OCI-LY1 (cell line): ENCODE results near the gene HINT2.

Experiments
- H2AFZ ChIP-seq: fragments of 200-600 bp; sonication (generic), shearing (Covaris generic); 2 replicates; pipeline ENCODE4 v1.6.0; 2014; ENCODE audit warnings: antibody characterized with exemption, mild to moderate bottlenecking, low read length
- H3F3A ChIP-seq: fragments of 200-600 bp; sonication (generic), shearing (Covaris generic); 2 replicates; pipeline ENCODE4 v1.6.0; 2014; ENCODE audit warnings: mild to moderate bottlenecking, antibody characterized with exemption, low read length, moderate library complexity; ENCODE audit not compliant: insufficient read depth
- H3K27ac ChIP-seq: fragments of 200-600 bp; sonication (generic); 2 replicates; pipeline ENCODE4 v1.5.1; 2014; ENCODE audit warnings: low read length, mixed run types, mild to moderate bottlenecking, low read depth; ENCODE audit not compliant: poor library complexity, severe bottlenecking
- H3K27me3 ChIP-seq: fragments of 200-600 bp; sonication (generic); 2 replicates; pipeline ENCODE4 v1.6.0; 2014; ENCODE audit warnings: antibody characterized with exemption, mild to moderate bottlenecking, low read length, moderate library complexity; ENCODE audit not compliant: insufficient read depth
- H3K36me3 ChIP-seq: fragments of 200-600 bp; sonication (generic); 2 replicates; pipeline ENCODE4 v1.6.1; 2014; ENCODE audit warnings: mild to moderate bottlenecking, antibody characterized with exemption, low read length, moderate library complexity, mixed read lengths; ENCODE audit not compliant: insufficient read depth
- H3K4me1 ChIP-seq: fragments of 200-600 bp; sonication (generic); 2 replicates; pipeline ENCODE4 v1.5.1; 2014; ENCODE audit warnings: mild to moderate bottlenecking, low read length, moderate library complexity; ENCODE audit not compliant: insufficient read depth, severe bottlenecking
- H3K4me2 ChIP-seq: fragments of 200-600 bp; sonication (generic), shearing (Covaris generic); 2 replicates; pipeline ENCODE4 v1.6.1; 2014; ENCODE audit warnings: low read length
- H3K4me3 ChIP-seq: fragments of 200-600 bp; sonication (generic); 2 replicates; pipeline ENCODE4 v1.5.1; 2014; ENCODE audit warnings: low read length, low read depth, mild to moderate bottlenecking, mixed read lengths; ENCODE audit not compliant: poor library complexity, severe bottlenecking
- H3K79me2 ChIP-seq: fragments of 200-600 bp; shearing (Covaris generic); 2 replicates; pipeline ENCODE4 v1.6.1; 2016; ENCODE audit warnings: mixed run types, low read length, mixed read lengths; ENCODE audit not compliant: insufficient read depth
- H3K9ac ChIP-seq: fragments of 200-600 bp; sonication (generic), shearing (Covaris generic); 2 replicates; pipeline ENCODE4 v1.6.1; 2014; ENCODE audit warnings: mild to moderate bottlenecking, low read length, mixed read lengths
- H3K9me2 ChIP-seq: fragments of 200-600 bp; sonication (generic), shearing (Covaris generic); 2 replicates; pipeline ENCODE4 v1.6.1; 2014; ENCODE audit warnings: low read depth, mild to moderate bottlenecking, low read length, mixed read lengths
- H3K9me3 ChIP-seq: fragments of 200-600 bp; shearing (Covaris generic); 2 replicates; pipeline ENCODE4 v1.6.1; 2014; ENCODE audit warnings: low read length, mixed read lengths
- H4K20me1 ChIP-seq: fragments of 200-600 bp; sonication (generic), shearing (Covaris generic); 2 replicates; pipeline ENCODE4 v1.6.0; 2016; ENCODE audit warnings: mild to moderate bottlenecking, low read length; ENCODE audit not compliant: insufficient read depth
- EZH2 ChIP-seq: fragments of 200-600 bp; sonication (generic), shearing (Covaris generic); IDR thresholded peaks from 2 replicates; pipeline ENCODE4 v1.8.0; 2017; ENCODE audit warnings: borderline replicate concordance, mixed run types, mild to moderate bottlenecking, antibody characterized with exemption, low read length, moderate library complexity, mixed read lengths
- TF ChIP-seq, protein P1 (sequence below): fragments of 200-600 bp; sonication (generic), shearing (Covaris generic); IDR thresholded peaks from 2 replicates; pipeline ENCODE4 v1.5.1; 2017; ENCODE audit warnings: mild to moderate bottlenecking, antibody characterized with exemption, low read length, moderate library complexity, mixed read lengths

Gene HINT2

GRCh38 chr9:35797311-35798109 lies 17.3 kb downstream of the HINT2 start:
- no peaks in the 10 kb centered on the region for H3K27me3 ChIP-seq
- H3F3A ChIP-seq, result no peaks in the 10 kb centered on the region
- no peak overlapping the region for H3K4me3 ChIP-seq
- H3K36me3 ChIP-seq, result peaks cover 6% of the 10 kb centered on the region; the same call in 1 of the 2 replicates
- H3K9me2 ChIP-seq, result no peaks in the 10 kb centered on the region
- no peaks in the 10 kb centered on the region for H3K4me1 ChIP-seq
- no peaks in the 10 kb centered on the region for H4K20me1 ChIP-seq
- no peaks in the 10 kb centered on the region for H3K79me2 ChIP-seq
- H3K9ac ChIP-seq, result no peak overlapping the region
- TF ChIP-seq, protein P1, sequence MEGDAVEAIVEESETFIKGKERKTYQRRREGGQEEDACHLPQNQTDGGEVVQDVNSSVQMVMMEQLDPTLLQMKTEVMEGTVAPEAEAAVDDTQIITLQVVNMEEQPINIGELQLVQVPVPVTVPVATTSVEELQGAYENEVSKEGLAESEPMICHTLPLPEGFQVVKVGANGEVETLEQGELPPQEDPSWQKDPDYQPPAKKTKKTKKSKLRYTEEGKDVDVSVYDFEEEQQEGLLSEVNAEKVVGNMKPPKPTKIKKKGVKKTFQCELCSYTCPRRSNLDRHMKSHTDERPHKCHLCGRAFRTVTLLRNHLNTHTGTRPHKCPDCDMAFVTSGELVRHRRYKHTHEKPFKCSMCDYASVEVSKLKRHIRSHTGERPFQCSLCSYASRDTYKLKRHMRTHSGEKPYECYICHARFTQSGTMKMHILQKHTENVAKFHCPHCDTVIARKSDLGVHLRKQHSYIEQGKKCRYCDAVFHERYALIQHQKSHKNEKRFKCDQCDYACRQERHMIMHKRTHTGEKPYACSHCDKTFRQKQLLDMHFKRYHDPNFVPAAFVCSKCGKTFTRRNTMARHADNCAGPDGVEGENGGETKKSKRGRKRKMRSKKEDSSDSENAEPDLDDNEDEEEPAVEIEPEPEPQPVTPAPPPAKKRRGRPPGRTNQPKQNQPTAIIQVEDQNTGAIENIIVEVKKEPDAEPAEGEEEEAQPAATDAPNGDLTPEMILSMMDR, result no peak
- TF ChIP-seq EZH2, result no peak
- H3K9me3 ChIP-seq, result no peaks in the 10 kb centered on the region
- no peak overlapping the region for H3K27ac ChIP-seq
- no peak overlapping the region for H2AFZ ChIP-seq
- H3K4me2 ChIP-seq, result no peak overlapping the region

GRCh38 chr9:35795695-35796094 lies 19.1 kb downstream of the HINT2 start:
- H3K79me2 ChIP-seq, result no peaks in the 10 kb centered on the region
- H3K27me3 ChIP-seq, result no peaks in the 10 kb centered on the region
- peaks cover 1% of the 10 kb centered on the region; the same call in 1 of the 2 replicates for H3K36me3 ChIP-seq
- no peaks in the 10 kb centered on the region for H4K20me1 ChIP-seq
- no peak overlapping the region for H3K27ac ChIP-seq
- H3K9ac ChIP-seq, result no peak overlapping the region
- H3K4me1 ChIP-seq, result no peaks in the 10 kb centered on the region
- no peaks in the 10 kb centered on the region for H3K9me2 ChIP-seq
- TF ChIP-seq, protein P1, result no peak
- TF ChIP-seq EZH2, result no peak
- no peak overlapping the region for H3K4me3 ChIP-seq
- no peaks in the 10 kb centered on the region for H3F3A ChIP-seq
- no peaks in the 10 kb centered on the region for H3K9me3 ChIP-seq
- H2AFZ ChIP-seq, result no peak overlapping the region
- no peak overlapping the region for H3K4me2 ChIP-seq

DNA sequence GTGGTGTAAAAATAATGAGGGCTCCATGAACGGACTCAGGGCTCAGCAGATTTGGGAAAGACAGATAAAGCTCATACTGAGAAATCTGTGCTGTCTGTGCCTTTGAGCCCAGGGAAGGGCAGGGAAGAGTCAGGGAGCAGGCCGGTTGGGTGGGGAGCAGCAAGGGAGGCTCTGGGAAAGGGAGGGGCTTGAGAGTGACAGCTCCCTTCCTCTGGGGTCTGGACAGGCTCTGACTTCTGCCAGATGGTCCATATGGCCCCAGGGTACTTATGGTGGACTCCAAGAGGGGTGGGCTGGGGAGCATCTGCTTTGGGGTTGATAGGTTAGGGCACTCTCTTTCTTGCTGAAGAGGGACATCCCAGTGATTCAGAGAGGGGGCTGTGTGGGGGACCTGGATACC lies 21.4 kb downstream of the HINT2 start:
- Histone ChIP-seq H3K36me3 (peaks cover 4% of the 10 kb centered on the region; the same call in 1 of the 2 replicates), H3K4me1 (no peaks in the 10 kb centered on the region), H3K27ac (no peak overlapping the region), H3F3A (no peaks in the 10 kb centered on the region), H4K20me1 (no peaks in the 10 kb centered on the region), H3K9ac (no peak overlapping the region), H3K79me2 (no peaks in the 10 kb centered on the region), H3K27me3 (no peaks in the 10 kb centered on the region), H3K4me2 (no peak overlapping the region), H2AFZ (no peak overlapping the region), H3K4me3 (no peak overlapping the region), H3K9me3 (no peaks in the 10 kb centered on the region), H3K9me2 (no peaks in the 10 kb centered on the region)
- TF ChIP-seq, protein P1, result no peak
- no peak for TF ChIP-seq EZH2
